ENCODE measurements around the gene CYB5RL.
"Not testable (repeated sequence)": the region's sequence is repeated elsewhere in the genome, so short reads cannot be mapped to it uniquely, and the experiment has no call there.

CYB5RL gene

GRCh38 chr1:54225986-54226559, 26.2 kb upstream of the CYB5RL start:
- DNase-seq: no peak

GRCh38 chr1:54225378-54225777, 25.5 kb upstream of the CYB5RL start:
- no peak for DNase-seq

- DNase-seq: no peak
These were observed 24.4 kb upstream of the CYB5RL start for GRCh38 chr1:54224233-54224632.

GRCh38 chr1:54223441-54224202, 23.8 kb upstream of the CYB5RL start:
- DNase-seq: no peak

- DNase-seq: no peak
These were observed 22.9 kb upstream of the CYB5RL start for GRCh38 chr1:54222711-54223110.

- no peak for DNase-seq
These were observed 22.1 kb upstream of the CYB5RL start for GRCh38 chr1:54221867-54222484.

- DNase-seq: no peak
These were observed 21.4 kb upstream of the CYB5RL start for GRCh38 chr1:54221113-54221834.

GRCh38 chr1:54220004-54220811, 20.4 kb upstream of the CYB5RL start:
- no peak for DNase-seq

GRCh38 chr1:54219688-54220003, 19.8 kb upstream of the CYB5RL start:
- no peak for DNase-seq

GRCh38 chr1:54218883-54219687, 19.3 kb upstream of the CYB5RL start:
- no peak for DNase-seq

- DNase-seq: no peak
These were observed 15.7 kb upstream of the CYB5RL start for GRCh38 chr1:54215523-54215922.

GRCh38 chr1:54212872-54213271, 13.0 kb upstream of the CYB5RL start:
- peak in 1 of 2 experiments; percentile 8 for DNase-seq

GRCh38 chr1:54207896-54208295, 8.1 kb upstream of the CYB5RL start:
- not testable (repeated sequence) for DNase-seq

GRCh38 chr1:54207287-54207686, 7.5 kb upstream of the CYB5RL start:
- no peak for DNase-seq

- no peak for DNase-seq
These were observed 4.4 kb upstream of the CYB5RL start for GRCh38 chr1:54204199-54204598.

GRCh38 chr1:54200519-54200997, 728 bp upstream of the CYB5RL start:
- DNase-seq: no peak

- DNase-seq: no peak
These were observed 572 bp downstream of the CYB5RL start for GRCh38 chr1:54199151-54199764.

GRCh38 chr1:54193453-54193852, 6.4 kb downstream of the CYB5RL start:
- DNase-seq: no peak

- no peak for DNase-seq
These were observed 8.3 kb downstream of the CYB5RL start for GRCh38 chr1:54191525-54191924.

GRCh38 chr1:54190526-54190925, 9.3 kb downstream of the CYB5RL start:
- DNase-seq: no peak

GRCh38 chr1:54188291-54188690, 11.5 kb downstream of the CYB5RL start:
- no peak for DNase-seq

All from AML-193 (cell line).